ENCODE results near the gene AGA.

The AGA gene

DNA sequence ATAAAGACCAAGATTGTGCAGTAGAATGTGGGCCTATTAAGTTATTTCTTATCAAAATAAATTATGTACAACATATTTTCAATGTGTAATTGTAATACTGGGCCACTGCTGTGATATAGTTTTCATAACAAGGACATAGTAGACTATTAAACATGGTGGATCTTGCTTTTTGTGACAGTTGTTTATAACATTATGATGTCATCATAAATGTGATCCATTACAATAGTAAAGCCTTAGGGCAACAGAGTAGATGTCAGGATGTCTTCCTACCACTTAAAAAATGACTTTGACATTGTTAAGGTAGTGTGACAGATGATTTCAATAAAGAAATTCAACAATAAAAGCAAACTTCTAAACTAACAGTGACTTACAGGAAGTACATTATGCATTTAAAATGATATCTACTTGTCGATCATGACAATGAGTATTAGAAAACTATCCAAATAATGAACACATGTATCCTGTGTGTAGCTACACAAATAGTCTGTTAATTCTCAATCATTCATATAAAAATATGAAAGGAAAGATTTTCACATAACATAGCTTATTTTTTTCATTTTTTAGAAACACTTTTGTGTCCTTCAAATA lies 5.3 kb upstream of the AGA start:
- FAIRE-seq = no peak

GRCh38 chr4:177446586-177446985 lies 4.3 kb upstream of the AGA start:
- FAIRE-seq = no peak

More for the DNA sequence above, 5.3 kb upstream of the AGA start:
- DNase-seq (ENCODE audit: low spot score) = no peak

DNA sequence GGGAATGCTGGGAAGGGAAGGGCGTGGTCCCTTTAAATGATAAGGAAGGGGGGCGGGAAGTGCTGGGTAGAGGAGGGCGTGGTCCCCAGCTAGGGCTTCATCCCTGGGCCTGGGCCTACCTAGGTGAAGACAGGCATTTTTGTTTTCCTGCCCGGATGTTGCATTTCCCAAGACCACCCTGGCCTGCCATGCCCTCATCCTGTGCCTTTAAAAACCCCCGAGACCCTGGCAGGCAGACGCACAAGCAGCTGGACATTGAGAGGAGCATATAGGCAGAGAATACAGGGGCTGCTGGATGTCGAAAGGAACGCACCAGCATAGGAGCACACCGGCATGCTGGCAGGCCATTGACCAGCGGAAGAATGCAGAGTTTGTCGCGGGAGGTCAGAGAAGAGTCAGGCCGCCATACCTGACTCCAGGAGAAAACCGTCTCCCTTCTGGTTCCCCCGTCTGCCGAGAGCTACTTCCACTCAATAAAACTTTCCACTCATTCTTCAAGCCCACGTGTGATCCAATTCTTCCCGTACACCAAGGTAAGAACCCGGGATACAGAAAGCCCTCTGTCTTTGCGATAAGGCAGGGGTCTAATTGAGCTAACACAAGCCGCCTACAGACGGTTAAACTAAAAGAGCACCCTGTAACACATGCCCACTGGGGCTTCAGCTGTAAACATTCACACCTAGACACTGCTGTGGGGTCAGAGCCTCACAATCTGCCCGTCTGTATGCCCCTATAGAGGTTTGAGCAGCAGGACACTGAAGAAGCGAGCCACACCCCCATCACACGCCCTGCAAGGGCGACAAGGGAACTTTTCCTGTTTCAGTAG lies 2.9 kb upstream of the AGA start:
- no peak for DNase-seq (ENCODE audit: low spot score)
- FAIRE-seq = no peak

More at GRCh38 chr4:177446586-177446985, 4.3 kb upstream of the AGA start:
- no peak for DNase-seq (ENCODE audit: low spot score)

DNA sequence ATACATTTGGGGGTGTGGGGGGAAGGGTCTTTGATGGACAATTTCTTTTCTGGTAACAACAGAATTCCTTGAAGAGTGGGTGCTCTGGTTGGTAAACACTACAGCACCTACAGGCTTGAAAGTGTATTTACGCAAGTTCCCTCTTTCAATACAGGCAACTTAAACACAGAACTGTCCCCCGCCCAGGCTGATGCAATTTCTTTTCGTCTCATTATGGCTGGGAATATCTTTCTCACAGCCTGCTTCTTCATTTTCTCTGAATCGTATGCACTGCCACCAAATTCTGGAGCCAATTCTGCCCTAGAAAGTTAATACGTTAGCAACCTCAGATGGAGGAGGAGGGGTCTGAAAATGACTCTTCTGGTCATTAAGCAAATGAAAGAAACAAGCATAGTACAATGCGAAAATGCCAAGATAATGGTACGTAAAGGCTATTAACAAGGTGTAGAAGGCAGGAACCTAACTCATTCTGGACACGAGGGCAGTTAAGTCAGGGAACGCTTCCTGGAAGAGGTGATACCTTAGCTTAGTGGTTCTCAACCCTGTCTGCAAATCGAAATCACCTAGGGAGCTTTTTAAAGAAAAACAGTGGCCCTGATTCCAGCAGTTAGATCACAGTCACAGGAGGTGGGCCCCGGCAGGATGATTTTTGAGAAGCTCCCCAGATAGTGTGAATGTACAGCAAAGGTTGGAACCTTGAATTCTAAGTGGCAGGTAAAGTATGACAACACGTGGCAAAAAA lies 1.0 kb downstream of the AGA start:
- FAIRE-seq (no peak), DNase-seq (ENCODE audit: low spot score) (no peak)

DNA sequence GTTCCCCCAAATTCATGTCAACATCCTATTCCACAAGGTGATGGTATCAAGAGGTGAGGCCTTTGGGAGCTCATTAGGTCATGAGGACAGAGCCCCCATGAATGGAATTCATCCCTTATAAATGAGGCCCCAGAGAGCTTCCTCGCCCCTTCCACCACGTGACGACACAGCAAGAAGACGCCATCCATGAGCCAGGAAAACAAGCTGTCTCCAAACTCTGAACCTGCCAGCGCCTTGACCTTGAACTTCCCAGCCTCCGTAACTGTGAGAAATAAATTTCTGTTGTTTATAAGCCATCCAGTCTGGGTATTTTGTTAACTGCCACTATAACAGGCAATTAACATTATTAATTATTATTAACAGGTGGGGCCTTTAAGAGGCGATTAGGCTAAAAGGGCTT lies 5.8 kb downstream of the AGA start:
- FAIRE-seq = no peak
- no peak for DNase-seq (ENCODE audit: low spot score)

DNA sequence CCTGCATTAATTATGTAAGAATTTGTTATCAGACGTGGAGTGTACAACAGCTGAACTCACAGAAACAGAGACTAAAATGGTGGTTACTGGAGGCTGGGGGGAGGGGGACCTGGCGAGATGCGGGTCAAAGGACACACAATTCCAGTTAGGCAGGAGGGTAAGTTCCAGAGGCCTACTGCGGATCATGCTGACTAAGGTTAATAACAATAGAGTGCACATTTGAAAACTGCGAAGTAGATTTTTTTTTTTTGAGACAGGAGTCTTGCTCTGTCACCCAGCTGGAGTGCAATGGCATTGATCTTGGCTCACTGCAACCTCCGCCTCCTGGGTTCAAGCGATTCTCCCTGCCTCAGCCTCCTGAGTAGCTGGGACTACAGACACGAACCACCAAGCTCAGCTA lies 7.6 kb downstream of the AGA start:
- DNase-seq (ENCODE audit: low spot score) (no peak), FAIRE-seq (no peak)

DNA sequence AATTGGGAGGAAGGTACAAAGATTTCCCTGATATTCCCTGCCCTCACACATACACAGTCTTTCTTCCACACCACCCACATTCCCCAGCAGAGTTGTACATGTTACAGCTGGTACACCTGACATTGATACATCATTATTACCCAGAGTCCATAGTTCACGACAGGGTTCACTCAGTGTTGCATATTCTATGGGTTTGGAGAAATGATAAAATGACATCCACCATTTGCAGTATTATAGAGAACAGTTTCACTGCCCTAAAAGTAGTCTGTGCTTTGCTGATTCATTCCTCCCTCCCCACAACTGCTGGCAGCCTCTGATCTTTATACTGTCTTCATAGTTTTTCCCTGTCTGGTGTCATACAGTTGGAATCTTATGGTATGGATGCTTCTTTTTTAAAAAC lies 15.0 kb downstream of the AGA start:
- DNase-seq (ENCODE audit: low spot score) = no peak
- no peak for FAIRE-seq

DNA sequence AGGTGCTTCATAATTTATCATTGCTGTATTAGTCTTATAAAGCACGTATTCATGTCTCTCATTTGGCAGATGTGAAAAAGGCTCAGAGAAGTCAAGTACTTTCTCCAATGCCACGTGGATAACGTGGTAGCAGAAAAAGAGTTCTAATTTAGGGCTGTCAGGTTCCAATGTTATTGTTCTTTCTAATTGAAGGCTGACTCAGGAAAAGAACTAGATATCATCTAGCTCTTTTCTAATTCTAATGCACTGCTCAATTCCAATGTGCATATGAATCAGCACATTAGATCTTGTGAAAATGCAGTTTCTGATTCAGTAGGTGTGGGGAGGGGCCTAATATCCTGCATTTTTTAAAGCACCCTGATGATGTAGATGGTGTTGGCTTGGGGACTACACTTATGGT lies 22.8 kb downstream of the AGA start:
- DNase-seq (ENCODE audit: low spot score) = no peak
- FAIRE-seq = no peak

DNA sequence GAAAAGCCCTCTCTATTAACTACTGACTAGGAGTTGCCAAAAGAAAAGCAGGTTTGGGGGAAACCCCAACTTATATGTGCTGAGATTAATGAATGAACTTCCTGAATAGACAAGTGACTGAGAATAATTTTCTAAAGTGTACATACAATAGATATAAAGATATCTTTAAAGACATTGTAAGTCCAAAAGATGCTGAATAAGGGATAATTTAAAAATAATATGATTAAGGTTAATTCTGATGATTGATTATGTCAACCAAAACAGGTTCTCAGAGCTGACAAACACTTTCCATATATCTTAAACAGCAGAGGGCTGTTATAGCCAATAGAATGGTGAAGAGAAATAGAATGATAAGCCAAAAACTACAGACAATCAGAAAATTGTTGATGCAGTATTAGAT lies 28.6 kb downstream of the AGA start:
- DNase-seq (ENCODE audit: low spot score) (no peak), FAIRE-seq (no peak)

DNA sequence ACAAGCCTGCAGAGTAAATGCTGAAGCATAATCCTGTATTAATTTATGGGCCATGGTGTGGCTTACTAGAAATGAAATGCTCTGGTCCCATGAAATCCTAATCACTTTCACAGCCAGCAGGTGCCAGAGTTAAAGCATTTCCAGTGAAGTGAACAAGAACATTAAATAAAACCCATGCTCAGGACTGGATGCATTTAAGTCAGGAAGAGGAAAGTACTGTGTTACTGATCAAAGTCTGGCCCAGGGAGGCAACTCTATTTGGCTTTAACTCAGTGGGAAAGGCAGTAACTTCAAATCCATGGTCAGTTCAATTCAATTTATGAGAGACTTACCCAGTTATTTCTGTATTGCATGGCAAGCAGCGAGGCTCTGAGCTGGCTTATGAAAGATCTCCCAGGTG lies 29.2 kb downstream of the AGA start:
- no peak for DNase-seq (ENCODE audit: low spot score)
- FAIRE-seq = no peak

GRCh38 chr4:177411996-177412395 lies 30.2 kb downstream of the AGA start:
- no peak for FAIRE-seq
- no peak for DNase-seq (ENCODE audit: low spot score)

DNA sequence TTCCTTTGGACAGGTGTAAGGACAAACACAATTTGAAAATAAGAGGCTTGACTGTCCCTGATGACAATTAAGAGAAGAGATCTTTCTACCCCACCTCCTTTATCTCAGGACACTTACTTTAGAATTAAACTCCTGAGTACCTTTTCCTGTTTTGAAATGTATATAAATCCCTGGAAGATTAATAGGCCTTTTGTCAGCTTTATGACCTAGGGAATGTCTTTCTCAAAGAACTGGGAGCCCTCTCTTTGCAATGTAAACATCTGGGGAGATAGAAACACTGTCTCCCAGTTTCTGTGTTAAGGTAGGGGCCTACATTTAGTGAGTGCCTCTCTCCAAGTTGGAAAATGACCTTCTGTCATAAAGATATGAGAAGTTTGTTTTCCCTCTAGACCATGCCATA lies 31.7 kb downstream of the AGA start:
- no peak for DNase-seq (ENCODE audit: low spot score)

DNA sequence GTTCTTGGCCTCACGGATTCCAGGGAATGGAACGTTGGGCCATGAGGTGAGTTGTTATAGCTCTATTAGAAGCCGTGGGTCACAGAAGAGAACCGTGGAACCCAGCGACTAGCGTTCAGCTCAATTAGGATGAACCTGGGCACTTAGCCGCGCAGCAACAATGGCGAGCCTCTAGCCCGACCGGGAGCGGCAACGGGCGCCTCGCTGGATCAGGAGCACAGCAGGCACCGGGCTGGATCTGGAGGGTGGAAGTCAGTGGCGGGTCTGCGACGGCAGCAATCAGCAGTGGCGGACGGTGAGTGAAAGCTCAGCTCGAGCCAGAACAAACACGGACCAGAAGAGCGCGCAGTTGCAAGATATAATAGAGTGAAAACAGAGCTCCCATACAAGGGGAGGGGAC lies 34.2 kb downstream of the AGA start:
- FAIRE-seq = no peak
- DNase-seq (ENCODE audit: low spot score) = no peak

More for the DNA sequence above, 31.7 kb downstream of the AGA start:
- FAIRE-seq = no peak

- no peak for FAIRE-seq
- no peak for DNase-seq (ENCODE audit: low spot score)
Measured at GRCh38 chr4:177405508-177405907, 36.7 kb downstream of the AGA start.

DNA sequence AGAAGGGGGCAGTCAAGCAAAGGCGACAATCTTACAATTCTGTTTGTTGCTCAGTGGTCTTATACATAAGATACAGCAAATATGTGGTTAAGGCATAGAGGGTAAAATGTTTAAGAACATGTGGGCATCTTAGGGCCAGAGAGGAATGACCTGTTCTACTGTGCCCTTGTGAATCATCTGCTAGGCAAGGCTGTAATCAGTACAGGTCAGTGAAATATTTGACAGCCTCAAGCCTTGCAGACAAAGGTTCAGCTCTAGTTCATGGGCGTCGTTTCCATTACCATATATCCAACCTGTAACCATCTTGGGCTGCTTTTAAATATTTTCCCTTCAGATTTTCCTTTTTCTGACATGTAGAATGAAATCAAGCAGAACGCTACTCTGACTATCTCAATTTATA lies 37.3 kb downstream of the AGA start:
- FAIRE-seq (no peak), DNase-seq (ENCODE audit: low spot score) (no peak)

GRCh38 chr4:177404342-177404741 lies 37.9 kb downstream of the AGA start:
- FAIRE-seq = no peak
- DNase-seq (ENCODE audit: low spot score) = no peak

DNA sequence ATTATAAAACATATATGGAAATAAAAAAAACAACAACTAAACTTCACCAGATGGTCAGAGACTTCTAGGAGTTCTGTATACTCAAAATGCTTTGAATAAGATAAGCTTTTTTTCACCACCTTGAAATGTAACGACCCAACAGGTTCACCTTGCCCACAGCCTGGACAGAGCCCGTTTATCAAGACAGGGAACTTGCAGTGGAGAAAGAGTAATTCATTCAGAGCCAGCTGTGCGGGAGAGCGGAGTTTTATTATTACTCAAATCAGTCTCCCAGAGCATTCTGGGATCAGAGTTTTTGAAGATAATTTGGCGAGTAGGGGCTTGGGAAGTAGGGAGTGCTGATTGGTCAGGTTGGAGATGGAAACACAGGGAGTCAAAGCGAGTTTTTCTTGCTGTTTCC lies 38.5 kb downstream of the AGA start:
- FAIRE-seq (no peak), DNase-seq (ENCODE audit: low spot score) (no peak)

DNA sequence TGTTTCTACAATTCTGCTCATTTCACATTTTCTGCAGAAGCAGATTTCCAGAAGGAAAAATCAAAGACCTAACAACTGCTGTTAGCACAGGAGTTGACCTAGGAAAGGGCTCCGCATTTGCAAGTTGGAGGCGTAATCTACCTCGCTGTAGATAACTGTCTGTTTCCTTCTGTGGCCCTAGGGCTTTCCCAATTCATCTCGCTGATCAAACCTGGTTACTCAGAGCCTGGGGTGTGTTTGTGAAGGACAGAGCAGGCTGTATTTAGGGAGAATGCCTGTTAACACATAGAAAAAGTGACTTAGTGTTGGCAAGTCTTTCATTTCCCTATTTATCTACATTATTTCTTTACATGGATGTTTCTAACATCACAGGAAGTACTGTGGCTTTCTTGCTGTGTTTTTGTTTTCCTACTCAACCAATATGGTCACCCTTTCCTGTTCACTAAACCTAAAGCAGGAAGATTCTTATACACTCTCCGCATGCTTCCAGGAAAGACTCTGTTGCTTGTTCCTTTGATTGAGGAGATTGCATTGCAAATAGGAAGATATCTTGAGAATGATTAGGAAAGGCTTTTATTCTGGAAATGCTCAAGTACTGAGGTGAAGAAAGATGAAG lies 40.5 kb downstream of the AGA start:
- no peak for FAIRE-seq

GRCh38 chr4:177400030-177400429 lies 42.2 kb downstream of the AGA start:
- DNase-seq (ENCODE audit: low spot score) (no peak), FAIRE-seq (no peak)

More for the DNA sequence above, 40.5 kb downstream of the AGA start:
- DNase-seq (ENCODE audit: low spot score) = no peak

DNA sequence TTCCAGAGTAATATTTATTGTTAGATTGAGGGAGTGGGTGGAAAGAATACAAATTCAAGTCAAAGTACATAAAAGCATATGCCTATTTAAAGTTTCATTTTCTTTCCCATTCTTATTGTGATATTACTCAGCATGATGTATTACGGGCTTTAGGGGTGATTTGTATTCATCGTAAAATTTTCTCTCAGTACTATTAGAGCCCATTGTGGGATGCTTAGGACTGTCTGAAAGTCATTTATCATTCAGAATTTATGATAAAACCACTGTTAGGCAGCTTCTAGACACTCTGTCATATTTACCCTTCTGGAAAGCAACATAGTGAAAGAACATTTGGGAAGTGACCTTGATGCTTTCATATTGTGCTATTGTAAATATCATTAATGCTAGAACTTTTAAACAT lies 45.9 kb downstream of the AGA start:
- FAIRE-seq = no peak
- no peak for DNase-seq (ENCODE audit: low spot score)

DNA sequence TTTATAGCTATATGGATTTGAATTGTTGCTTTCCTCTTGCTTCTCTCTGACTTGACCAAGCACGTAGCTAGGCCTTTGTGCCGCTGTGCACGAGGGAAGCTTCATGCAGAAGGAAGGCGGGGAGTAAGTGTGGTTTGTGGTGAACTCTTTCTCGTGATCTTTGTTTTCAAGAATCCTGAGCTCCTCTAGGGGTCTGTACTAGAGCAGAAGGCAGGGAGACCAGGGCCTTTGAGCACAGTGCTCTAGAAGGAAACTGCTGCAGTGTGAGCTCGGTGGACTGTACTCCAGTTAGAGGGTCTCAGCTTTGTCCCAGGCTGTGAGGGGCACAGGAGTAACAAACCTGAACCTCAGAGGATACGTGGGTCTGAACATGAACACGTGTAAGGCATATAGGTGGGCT lies 49.0 kb downstream of the AGA start:
- DNase-seq (ENCODE audit: low spot score) (no peak), FAIRE-seq (no peak)

GRCh38 chr4:177391953-177392352 lies 50.3 kb downstream of the AGA start:
- no peak for DNase-seq (ENCODE audit: low spot score)
- FAIRE-seq = no peak
